Measurements from ENCODE around the gene SEBOX. TPM values are rescaled to one million over a fixed set of nuclear protein-coding genes. Genes with fewer than 3 reads are reported as not detected.

Gene SEBOX
- total and polyA plus RNA-seq, 11 donors = not detected

DNA sequence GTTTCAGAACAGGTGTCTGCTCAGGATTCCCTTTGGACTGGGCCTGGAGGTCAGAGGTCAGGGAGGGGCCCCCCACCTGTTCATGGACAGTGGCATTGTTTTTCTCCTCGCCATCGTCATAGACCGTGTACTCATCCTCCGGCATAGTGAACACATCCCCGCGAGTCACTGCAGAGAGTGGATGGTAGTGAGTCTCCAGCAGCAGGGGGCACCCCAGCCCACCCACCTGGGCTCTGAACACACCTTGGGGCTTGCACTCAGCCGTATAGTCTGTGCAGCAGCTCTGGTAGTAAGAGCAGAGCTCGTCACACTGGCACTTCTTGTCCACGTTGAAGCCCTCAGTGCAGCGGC is 4.7 kb upstream of the SEBOX start:
- no peaks in the 10 kb centered on the region for H3K27me3 ChIP-seq
- H3K36me3 ChIP-seq = peaks cover 0 to 11% (median 0%) of the 10 kb centered on the region in 9 donors
- peaks cover 7 to 39% (median 25%) of the 10 kb centered on the region in 12 donors for H3K4me1 ChIP-seq
- TF ChIP-seq, protein P1, sequence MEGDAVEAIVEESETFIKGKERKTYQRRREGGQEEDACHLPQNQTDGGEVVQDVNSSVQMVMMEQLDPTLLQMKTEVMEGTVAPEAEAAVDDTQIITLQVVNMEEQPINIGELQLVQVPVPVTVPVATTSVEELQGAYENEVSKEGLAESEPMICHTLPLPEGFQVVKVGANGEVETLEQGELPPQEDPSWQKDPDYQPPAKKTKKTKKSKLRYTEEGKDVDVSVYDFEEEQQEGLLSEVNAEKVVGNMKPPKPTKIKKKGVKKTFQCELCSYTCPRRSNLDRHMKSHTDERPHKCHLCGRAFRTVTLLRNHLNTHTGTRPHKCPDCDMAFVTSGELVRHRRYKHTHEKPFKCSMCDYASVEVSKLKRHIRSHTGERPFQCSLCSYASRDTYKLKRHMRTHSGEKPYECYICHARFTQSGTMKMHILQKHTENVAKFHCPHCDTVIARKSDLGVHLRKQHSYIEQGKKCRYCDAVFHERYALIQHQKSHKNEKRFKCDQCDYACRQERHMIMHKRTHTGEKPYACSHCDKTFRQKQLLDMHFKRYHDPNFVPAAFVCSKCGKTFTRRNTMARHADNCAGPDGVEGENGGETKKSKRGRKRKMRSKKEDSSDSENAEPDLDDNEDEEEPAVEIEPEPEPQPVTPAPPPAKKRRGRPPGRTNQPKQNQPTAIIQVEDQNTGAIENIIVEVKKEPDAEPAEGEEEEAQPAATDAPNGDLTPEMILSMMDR (IDR thresholded peaks at IDR 0.05) = no peak
- TF ChIP-seq POLR2A (IDR thresholded peaks at IDR 0.05) = no peak
- DNase-seq = no peak
- intact Hi-C loops (cut with DNase I) = loop anchor here in 1 of 10 donors (10.0 kb wide), 1 partner anchor 55 kb away; the partner anchor contains the start of gene TMEM97
- 61 to 72% (median 66%) methylated on average over 10 of the region's 10 CpGs for WGBS, 4 donors
- ATAC-seq = peak in 1 of 4 donors; percentile 1
- H3K9me3 ChIP-seq = no peaks in the 10 kb centered on the region
- H3K4me3 ChIP-seq = peak overlapping the region in 5 of 12 donors; percentile 6 to 28 (median 17)
- peak overlapping the region in 11 of 12 donors; percentile 62 to 86 (median 78) for H3K27ac ChIP-seq

DNA sequence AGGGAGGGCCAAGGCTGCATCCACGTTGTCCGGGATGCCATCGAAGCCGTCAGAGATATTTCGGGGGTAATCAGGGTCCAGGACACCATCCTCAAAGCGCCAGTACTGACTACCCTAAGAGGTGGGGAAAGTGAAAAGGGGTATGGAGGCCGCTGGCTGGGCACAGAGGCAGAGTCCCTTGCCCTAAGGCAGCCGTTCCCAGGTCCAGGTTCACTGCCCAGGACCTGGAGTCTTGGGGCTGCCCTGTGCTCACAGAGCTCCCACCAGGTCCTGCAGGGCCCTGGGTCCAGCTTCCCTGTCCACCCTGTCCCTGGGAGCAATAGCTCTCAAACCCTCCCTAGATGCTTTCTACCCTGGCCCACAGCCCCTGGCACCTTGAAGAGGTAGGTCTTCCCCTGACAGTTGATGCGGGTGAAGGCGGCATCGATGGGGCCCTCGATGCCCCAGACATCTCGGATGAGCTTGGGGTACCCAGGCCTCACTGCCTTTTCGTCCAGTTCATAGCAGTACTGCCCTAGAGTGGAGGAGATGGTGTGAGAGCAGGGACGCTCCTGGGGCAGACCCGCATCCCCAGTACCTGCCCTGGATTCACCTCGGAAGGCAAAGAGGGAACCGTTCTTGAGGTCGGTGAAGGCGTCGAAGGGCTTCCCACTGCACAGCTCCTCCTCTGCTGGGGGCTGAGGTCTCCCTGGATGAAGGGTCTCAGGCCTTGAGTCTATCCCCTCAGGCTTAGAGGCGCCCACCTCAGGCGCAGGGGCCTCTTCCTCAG is 4.1 kb upstream of the SEBOX start:
- Histone ChIP-seq H3K9me3 (no peaks in the 10 kb centered on the region), H3K27ac (peak overlapping the region in 3 of 12 donors; percentile 70 to 86 (median 83)), H3K4me3 (no peak overlapping the region), H3K27me3 (no peaks in the 10 kb centered on the region), H3K4me1 (peaks cover 7 to 39% (median 25%) of the 10 kb centered on the region in 12 donors), H3K36me3 (peaks cover 0 to 16% (median under 1%) of the 10 kb centered on the region in 9 donors)
- DNase-seq (no peak), ATAC-seq (no peak)
- intact Hi-C loops (cut with DNase I) = no loop called here
- TF ChIP-seq, protein P1 (IDR thresholded peaks at IDR 0.05) = no peak
- TF ChIP-seq POLR2A (IDR thresholded peaks at IDR 0.05) = no peak
- 91 to 93% (median 92%) methylated on average over 21 to 23 of the region's 23 CpGs for WGBS, 4 donors

DNA sequence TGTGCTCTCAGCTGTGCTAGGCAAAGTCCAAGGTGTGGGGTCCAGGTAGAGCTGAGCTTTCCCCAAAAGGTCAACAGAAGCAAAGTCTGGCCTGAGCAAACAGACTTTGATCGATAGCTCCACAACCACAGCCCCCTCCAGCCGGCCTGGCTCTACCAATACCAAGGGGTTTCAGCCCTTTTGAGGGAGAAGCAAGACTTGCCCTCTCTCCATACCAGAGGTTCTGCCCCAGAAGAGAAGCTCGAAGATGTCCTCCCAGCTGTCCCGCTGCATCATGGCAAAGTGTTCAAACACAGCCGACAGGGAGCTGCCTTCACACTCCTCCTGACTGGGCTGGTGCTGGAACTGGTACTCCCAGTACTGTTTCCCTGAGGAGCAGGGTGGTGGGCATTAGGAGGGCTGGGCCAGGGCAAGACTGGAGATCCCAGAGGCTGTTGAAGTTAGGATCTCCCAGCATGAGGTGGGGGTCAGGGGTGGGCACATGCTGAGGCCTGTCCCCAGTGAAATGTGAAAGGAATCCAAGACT is 3.4 kb upstream of the SEBOX start:
- WGBS, 4 donors = 81 to 92% (median 87%) methylated on average over 3 to 5 of the region's 5 CpGs
- no peak for DNase-seq
- H3K27me3 ChIP-seq = no peaks in the 10 kb centered on the region
- peak overlapping the region in 1 of 12 donors; percentile 86 for H3K27ac ChIP-seq
- ATAC-seq = no peak
- H3K36me3 ChIP-seq = peaks cover 0 to 24% (median 8%) of the 10 kb centered on the region in 9 donors
- H3K4me3 ChIP-seq = no peak overlapping the region
- no peaks in the 10 kb centered on the region for H3K9me3 ChIP-seq
- intact Hi-C loops (cut with DNase I) = no loop called here
- peaks cover 7 to 37% (median 24%) of the 10 kb centered on the region in 12 donors for H3K4me1 ChIP-seq
- no peak for TF ChIP-seq POLR2A (IDR thresholded peaks at IDR 0.05)
- TF ChIP-seq, protein P1 (IDR thresholded peaks at IDR 0.05) = no peak

DNA sequence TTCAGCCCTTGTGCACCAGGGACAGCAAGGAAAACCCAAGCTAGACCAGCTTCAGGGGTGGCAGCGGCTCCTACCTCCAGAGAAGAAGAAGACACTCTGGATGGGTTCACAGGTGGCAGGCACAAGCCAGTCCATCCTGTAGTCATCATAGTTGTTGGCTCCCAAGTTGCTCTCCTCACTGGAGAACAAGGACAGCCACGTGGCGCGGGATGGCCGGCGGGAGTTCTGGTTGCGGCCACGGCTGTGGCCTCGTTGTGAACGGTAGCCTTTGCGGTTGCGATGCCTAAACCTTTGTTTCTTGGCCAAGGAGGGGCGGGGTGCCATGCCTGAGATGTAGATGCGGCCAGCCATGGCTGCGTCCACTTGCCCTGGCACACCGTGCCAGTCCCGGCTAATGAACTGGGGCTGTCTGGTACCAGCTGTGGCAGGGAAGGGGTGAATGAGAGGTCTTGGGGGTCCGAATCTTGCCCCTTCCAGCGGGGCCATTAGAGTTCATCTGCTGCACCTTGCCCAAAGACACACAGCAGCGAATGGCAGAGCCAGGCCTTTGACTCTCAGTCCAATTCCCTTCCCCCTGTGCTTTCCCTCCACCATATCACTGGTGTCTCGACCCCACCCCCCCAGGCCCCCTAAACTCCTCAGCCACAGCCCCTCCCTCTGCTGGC is 2.8 kb upstream of the SEBOX start:
- no peak for DNase-seq
- peaks cover 0 to 29% (median 14%) of the 10 kb centered on the region in 9 donors for H3K36me3 ChIP-seq
- H3K27ac ChIP-seq = no peak overlapping the region
- TF ChIP-seq, protein P1 (IDR thresholded peaks at IDR 0.05) = no peak
- no peak for TF ChIP-seq POLR2A (IDR thresholded peaks at IDR 0.05)
- 88 to 93% (median 92%) methylated on average over 17 to 21 of the region's 21 CpGs for WGBS, 4 donors
- no peaks in the 10 kb centered on the region for H3K9me3 ChIP-seq
- H3K4me3 ChIP-seq = no peak overlapping the region
- intact Hi-C loops (cut with DNase I) = no loop called here
- no peaks in the 10 kb centered on the region for H3K27me3 ChIP-seq
- ATAC-seq = no peak
- H3K4me1 ChIP-seq = peaks cover 4 to 31% (median 18%) of the 10 kb centered on the region in 12 donors

Measured in heart left ventricle (tissue), 16 donors.